ENCODE measurements around the gene SHROOM3.

The SHROOM3 gene

GRCh38 chr4:76762137-76763130 is 327.4 kb downstream of the SHROOM3 start:
- no peak overlapping the region for H3K9ac ChIP-seq (ENCODE audit: low read length)
- H2AK5ac ChIP-seq (ENCODE audit: low read length, severe bottlenecking): peak overlapping the region; percentile 47
- no peaks in the 10 kb centered on the region for H3K27me3 ChIP-seq (ENCODE audit: control insufficient read depth in 1 of 2, insufficient read depth in 1 of 2, low read length in 2 of 2)
- no peak overlapping the region for H3K18ac ChIP-seq (ENCODE audit: low read depth in 1 of 2, low read length in 2 of 2)
- H3K9me3 ChIP-seq (ENCODE audit: control insufficient read depth, low read length): no peaks in the 10 kb centered on the region
- 98% methylated on average over 3 of the region's 4 CpGs for WGBS
- no peak overlapping the region for H3K4me3 ChIP-seq (ENCODE audit: insufficient read depth in 1 of 2, low read depth in 1 of 2, low read length in 2 of 2)
- H2BK15ac ChIP-seq (ENCODE audit: low read depth, poor library complexity, severe bottlenecking): no peak overlapping the region
- H3K4me2 ChIP-seq (ENCODE audit: low read length, poor library complexity, severe bottlenecking): no peak overlapping the region
- no peak overlapping the region for H3K14ac ChIP-seq (ENCODE audit: low read length in 2 of 2)
- no peak overlapping the region for H4K8ac ChIP-seq (ENCODE audit: low read length)
- peaks cover 9% of the 10 kb centered on the region for H3K4me1 ChIP-seq (ENCODE audit: control insufficient read depth, insufficient read depth, low read depth, low read length)
- H3K36me3 ChIP-seq (ENCODE audit: control insufficient read depth in 1 of 2, insufficient read depth in 2 of 2, low read depth in 1 of 2, low read length in 2 of 2): no peaks in the 10 kb centered on the region
- H3K23ac ChIP-seq (ENCODE audit: low read length in 2 of 2): no peak overlapping the region
- H3K4ac ChIP-seq (ENCODE audit: low read depth in 1 of 2, low read length in 2 of 2): peak overlapping the region in 1 of 2 experiments; percentile 35
- no peak overlapping the region for H2BK5ac ChIP-seq (ENCODE audit: low read depth, low read length, poor library complexity, severe bottlenecking)
- H2BK120ac ChIP-seq (ENCODE audit: low read depth, low read length): no peak overlapping the region
- no peak for DNase-seq
- no peak overlapping the region for H4K91ac ChIP-seq (ENCODE audit: low read length)
- H3K27ac ChIP-seq (ENCODE audit: low read length, poor library complexity, severe bottlenecking): no peak overlapping the region
- peaks cover 6% of the 10 kb centered on the region for H3K79me1 ChIP-seq (replicated peaks; ENCODE audit: low read length, poor library complexity, severe bottlenecking)
- H2BK12ac ChIP-seq (ENCODE audit: low read length in 2 of 2): peak overlapping the region; percentile 29 to 79
- H2AFZ ChIP-seq (ENCODE audit: low read depth, low read length): no peak overlapping the region

- Histone ChIP-seq H3K4me3 (ENCODE audit: insufficient read depth in 1 of 2, low read depth in 1 of 2, low read length in 2 of 2) (peak overlapping the region in 1 of 2 experiments; percentile 38), H2AFZ (ENCODE audit: low read depth, low read length) (no peak overlapping the region), H2BK15ac (ENCODE audit: low read depth, poor library complexity, severe bottlenecking) (no peak overlapping the region), H4K91ac (ENCODE audit: low read length) (no peak overlapping the region), H3K4me2 (ENCODE audit: low read length, poor library complexity, severe bottlenecking) (no peak overlapping the region), H3K18ac (ENCODE audit: low read depth in 1 of 2, low read length in 2 of 2) (no peak overlapping the region), H2BK120ac (ENCODE audit: low read depth, low read length) (no peak overlapping the region), H2BK12ac (ENCODE audit: low read length in 2 of 2) (no peak overlapping the region), H3K4me1 (ENCODE audit: control insufficient read depth, insufficient read depth, low read depth, low read length) (peaks cover 9% of the 10 kb centered on the region), H3K36me3 (ENCODE audit: control insufficient read depth in 1 of 2, insufficient read depth in 2 of 2, low read depth in 1 of 2, low read length in 2 of 2) (no peaks in the 10 kb centered on the region), H2BK5ac (ENCODE audit: low read depth, low read length, poor library complexity, severe bottlenecking) (no peak overlapping the region), H4K8ac (ENCODE audit: low read length) (no peak overlapping the region), H3K27me3 (ENCODE audit: control insufficient read depth in 1 of 2, insufficient read depth in 1 of 2, low read length in 2 of 2) (no peaks in the 10 kb centered on the region), H3K27ac (ENCODE audit: low read length, poor library complexity, severe bottlenecking) (peak overlapping the region; percentile 88), H3K14ac (ENCODE audit: low read length in 2 of 2) (no peak overlapping the region), H2AK5ac (ENCODE audit: low read length, severe bottlenecking) (no peak overlapping the region), H3K9me3 (ENCODE audit: control insufficient read depth, low read length) (no peaks in the 10 kb centered on the region), H3K23ac (ENCODE audit: low read length in 2 of 2) (no peak overlapping the region), H3K79me1 (replicated peaks; ENCODE audit: low read length, poor library complexity, severe bottlenecking) (peaks cover 6% of the 10 kb centered on the region), H3K9ac (ENCODE audit: low read length) (peak overlapping the region; percentile 62), H3K4ac (ENCODE audit: low read depth in 1 of 2, low read length in 2 of 2) (no peak overlapping the region)
- DNase-seq: peak; percentile 76
- WGBS: 0% methylated on average over 1 of the region's 1 CpG
These were observed 329.2 kb downstream of the SHROOM3 start for GRCh38 chr4:76764251-76764650.

DNA sequence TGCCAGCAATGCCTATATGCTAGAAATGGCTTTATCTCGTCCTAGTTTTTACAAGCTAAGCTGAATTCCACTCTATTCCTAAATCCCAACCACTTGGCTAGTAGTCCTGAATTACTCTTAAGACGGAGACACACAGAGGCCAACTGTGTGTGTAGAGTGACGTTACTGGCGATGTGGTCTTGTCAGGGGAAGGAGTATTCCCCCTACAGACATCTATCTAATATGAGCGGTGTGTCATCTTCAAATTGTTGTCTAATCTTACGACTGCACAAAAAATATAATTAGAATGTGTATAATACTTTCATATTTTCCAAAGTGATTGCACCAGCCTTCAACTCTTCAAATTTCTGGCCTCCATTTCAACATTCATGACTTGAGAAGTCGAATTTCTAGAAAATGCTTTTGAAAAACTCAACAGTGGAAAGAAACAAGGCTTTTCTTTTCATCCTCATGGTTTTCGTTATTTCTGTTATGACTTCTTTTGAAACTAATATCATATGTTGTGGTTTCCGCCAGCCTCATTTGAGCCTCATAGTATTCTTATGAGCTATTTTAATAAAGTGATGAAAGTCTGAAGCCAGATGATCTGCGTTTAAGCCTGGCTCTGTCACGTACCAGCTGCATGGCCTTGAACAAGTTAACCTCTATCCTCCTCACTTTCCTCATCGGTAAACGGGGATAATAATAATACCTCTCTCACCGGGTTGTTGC is 330.6 kb downstream of the SHROOM3 start:
- peak overlapping the region; percentile 41 for H4K8ac ChIP-seq (ENCODE audit: low read length)
- no peak for DNase-seq
- H3K4me3 ChIP-seq (ENCODE audit: insufficient read depth in 1 of 2, low read depth in 1 of 2, low read length in 2 of 2): no peak overlapping the region
- no peak overlapping the region for H3K4me2 ChIP-seq (ENCODE audit: low read length, poor library complexity, severe bottlenecking)
- H3K14ac ChIP-seq (ENCODE audit: low read length in 2 of 2): no peak overlapping the region
- no peak overlapping the region for H3K23ac ChIP-seq (ENCODE audit: low read length in 2 of 2)
- peak overlapping the region; percentile 28 for H2BK15ac ChIP-seq (ENCODE audit: low read depth, poor library complexity, severe bottlenecking)
- H4K91ac ChIP-seq (ENCODE audit: low read length): no peak overlapping the region
- peaks cover under 1 to 4% of the 10 kb centered on the region in 2 experiments for H3K36me3 ChIP-seq (ENCODE audit: control insufficient read depth in 1 of 2, insufficient read depth in 2 of 2, low read depth in 1 of 2, low read length in 2 of 2)
- no peak overlapping the region for H3K27ac ChIP-seq (ENCODE audit: low read length, poor library complexity, severe bottlenecking)
- peaks cover 9% of the 10 kb centered on the region for H3K4me1 ChIP-seq (ENCODE audit: control insufficient read depth, insufficient read depth, low read depth, low read length)
- H3K27me3 ChIP-seq (ENCODE audit: control insufficient read depth in 1 of 2, insufficient read depth in 1 of 2, low read length in 2 of 2): no peaks in the 10 kb centered on the region
- peak overlapping the region; percentile 54 for H2AK5ac ChIP-seq (ENCODE audit: low read length, severe bottlenecking)
- no peaks in the 10 kb centered on the region for H3K9me3 ChIP-seq (ENCODE audit: control insufficient read depth, low read length)
- no peak overlapping the region for H3K9ac ChIP-seq (ENCODE audit: low read length)
- no peak overlapping the region for H2AFZ ChIP-seq (ENCODE audit: low read depth, low read length)
- peaks cover 9% of the 10 kb centered on the region for H3K79me1 ChIP-seq (replicated peaks; ENCODE audit: low read length, poor library complexity, severe bottlenecking)
- peak overlapping the region; percentile 34 for H2BK120ac ChIP-seq (ENCODE audit: low read depth, low read length)
- peak overlapping the region in 1 of 2 experiments; percentile 24 for H3K4ac ChIP-seq (ENCODE audit: low read depth in 1 of 2, low read length in 2 of 2)
- peak overlapping the region in 1 of 2 experiments; percentile 93 for H2BK12ac ChIP-seq (ENCODE audit: low read length in 2 of 2)
- WGBS: 94% methylated on average over 9 of the region's 14 CpGs
- H3K18ac ChIP-seq (ENCODE audit: low read depth in 1 of 2, low read length in 2 of 2): peak overlapping the region in 1 of 2 experiments; percentile 83
- no peak overlapping the region for H2BK5ac ChIP-seq (ENCODE audit: low read depth, low read length, poor library complexity, severe bottlenecking)

DNA sequence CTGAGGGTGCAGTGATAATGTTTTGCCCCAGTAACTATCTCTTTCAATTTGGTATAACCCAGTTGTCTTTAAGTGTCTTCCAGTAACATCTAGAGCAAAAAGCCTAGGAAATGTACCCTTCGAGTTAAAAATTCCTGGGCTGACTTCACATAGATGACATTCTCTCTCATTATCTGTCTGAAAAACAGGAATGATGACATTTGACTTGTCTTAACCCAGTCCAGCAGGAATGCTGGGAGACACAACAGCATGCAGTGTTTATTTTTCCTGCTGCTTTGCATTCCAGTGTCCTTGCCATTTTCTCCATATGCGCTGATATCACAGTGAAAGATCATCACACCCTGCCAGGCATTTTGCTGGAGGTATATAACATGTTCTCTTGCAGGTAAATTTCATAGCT is 333.0 kb downstream of the SHROOM3 start:
- no peak overlapping the region for H2BK120ac ChIP-seq (ENCODE audit: low read depth, low read length)
- H2BK12ac ChIP-seq (ENCODE audit: low read length in 2 of 2): no peak overlapping the region
- no peak overlapping the region for H3K23ac ChIP-seq (ENCODE audit: low read length in 2 of 2)
- H4K91ac ChIP-seq (ENCODE audit: low read length): no peak overlapping the region
- no peak overlapping the region for H3K9ac ChIP-seq (ENCODE audit: low read length)
- H3K4ac ChIP-seq (ENCODE audit: low read depth in 1 of 2, low read length in 2 of 2): no peak overlapping the region
- peaks cover 14% of the 10 kb centered on the region for H3K4me1 ChIP-seq (ENCODE audit: control insufficient read depth, insufficient read depth, low read depth, low read length)
- H2AFZ ChIP-seq (ENCODE audit: low read depth, low read length): no peak overlapping the region
- H3K9me3 ChIP-seq (ENCODE audit: control insufficient read depth, low read length): no peaks in the 10 kb centered on the region
- DNase-seq: peak; percentile 60
- no peaks in the 10 kb centered on the region for H3K27me3 ChIP-seq (ENCODE audit: control insufficient read depth in 1 of 2, insufficient read depth in 1 of 2, low read length in 2 of 2)
- H3K79me1 ChIP-seq (replicated peaks; ENCODE audit: low read length, poor library complexity, severe bottlenecking): peaks cover 11% of the 10 kb centered on the region
- 0% methylated on average over 1 of the region's 2 CpGs for WGBS
- H3K27ac ChIP-seq (ENCODE audit: low read length, poor library complexity, severe bottlenecking): peak overlapping the region; percentile 87
- no peak overlapping the region for H4K8ac ChIP-seq (ENCODE audit: low read length)
- no peak overlapping the region for H3K14ac ChIP-seq (ENCODE audit: low read length in 2 of 2)
- no peak overlapping the region for H2BK5ac ChIP-seq (ENCODE audit: low read depth, low read length, poor library complexity, severe bottlenecking)
- peaks cover 8 to 15% of the 10 kb centered on the region in 2 experiments for H3K36me3 ChIP-seq (ENCODE audit: control insufficient read depth in 1 of 2, insufficient read depth in 2 of 2, low read depth in 1 of 2, low read length in 2 of 2)
- H3K18ac ChIP-seq (ENCODE audit: low read depth in 1 of 2, low read length in 2 of 2): no peak overlapping the region
- H2AK5ac ChIP-seq (ENCODE audit: low read length, severe bottlenecking): no peak overlapping the region
- no peak overlapping the region for H3K4me2 ChIP-seq (ENCODE audit: low read length, poor library complexity, severe bottlenecking)
- H3K4me3 ChIP-seq (ENCODE audit: insufficient read depth in 1 of 2, low read depth in 1 of 2, low read length in 2 of 2): no peak overlapping the region
- no peak overlapping the region for H2BK15ac ChIP-seq (ENCODE audit: low read depth, poor library complexity, severe bottlenecking)
